8988T (cell line): ENCODE measurements around the gene MYBPC2.

ENCODE experiments used
- DNase-seq: peaks from one replicate; pipeline ENCODE4 v3.0.0; 2011

The MYBPC2 gene

DNA sequence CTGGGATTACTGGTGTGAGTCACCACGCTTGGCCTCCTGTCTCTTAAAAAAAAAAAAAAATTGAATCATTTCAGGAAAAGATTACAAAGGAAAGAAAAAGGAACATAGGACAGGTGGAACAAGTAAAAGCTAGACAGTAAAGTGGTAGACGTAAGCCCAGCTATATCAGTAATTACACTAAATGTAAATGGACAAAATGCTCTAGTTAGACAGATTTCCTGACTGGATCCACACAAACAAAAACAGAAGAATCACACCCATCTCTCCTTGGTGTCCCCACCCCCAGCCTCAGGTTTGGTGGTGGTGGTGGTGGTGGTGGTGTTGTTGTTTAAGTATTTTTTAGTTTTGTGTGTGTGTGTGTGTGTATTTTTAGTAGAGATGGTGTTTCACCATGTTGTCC is 20.3 kb upstream of the MYBPC2 start:
- DNase-seq: no peak

DNA sequence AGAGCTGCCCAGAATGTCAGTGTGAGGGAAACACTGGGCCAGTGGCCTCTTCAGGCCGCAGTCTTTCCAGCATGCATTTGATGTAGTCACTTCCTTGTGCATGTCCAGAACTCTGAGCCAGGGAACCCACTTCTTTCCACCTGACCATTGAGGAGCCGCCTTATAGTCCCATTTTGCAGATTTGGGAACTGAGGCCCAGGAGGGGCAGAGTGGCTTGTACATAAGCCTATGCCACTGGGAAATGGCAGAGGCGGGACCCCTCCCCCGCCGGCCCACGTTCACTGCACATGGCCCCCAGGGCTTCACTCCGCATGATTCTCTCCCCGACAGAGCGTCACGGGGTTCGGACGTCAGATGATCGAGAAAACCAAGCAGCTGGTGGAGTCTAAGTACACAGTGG is 19.6 kb upstream of the MYBPC2 start:
- no peak for DNase-seq

DNA sequence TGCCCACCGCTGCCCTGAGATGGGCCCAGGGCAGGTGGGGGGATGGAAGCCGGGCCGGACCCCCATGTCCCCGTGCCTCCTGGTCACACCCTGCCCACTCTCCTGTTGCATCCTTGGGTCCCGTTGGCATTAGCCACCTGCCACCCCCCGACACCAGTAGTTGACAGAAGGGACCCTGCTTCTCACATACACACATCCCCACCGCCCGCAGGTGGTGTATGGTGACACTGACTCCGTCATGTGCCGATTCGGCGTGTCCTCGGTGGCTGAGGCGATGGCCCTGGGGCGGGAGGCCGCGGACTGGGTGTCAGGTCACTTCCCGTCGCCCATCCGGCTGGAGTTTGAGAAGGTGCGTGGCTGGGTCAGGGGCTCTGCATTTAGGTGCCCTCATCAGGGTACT is 19.2 kb upstream of the MYBPC2 start:
- DNase-seq: no peak

DNA sequence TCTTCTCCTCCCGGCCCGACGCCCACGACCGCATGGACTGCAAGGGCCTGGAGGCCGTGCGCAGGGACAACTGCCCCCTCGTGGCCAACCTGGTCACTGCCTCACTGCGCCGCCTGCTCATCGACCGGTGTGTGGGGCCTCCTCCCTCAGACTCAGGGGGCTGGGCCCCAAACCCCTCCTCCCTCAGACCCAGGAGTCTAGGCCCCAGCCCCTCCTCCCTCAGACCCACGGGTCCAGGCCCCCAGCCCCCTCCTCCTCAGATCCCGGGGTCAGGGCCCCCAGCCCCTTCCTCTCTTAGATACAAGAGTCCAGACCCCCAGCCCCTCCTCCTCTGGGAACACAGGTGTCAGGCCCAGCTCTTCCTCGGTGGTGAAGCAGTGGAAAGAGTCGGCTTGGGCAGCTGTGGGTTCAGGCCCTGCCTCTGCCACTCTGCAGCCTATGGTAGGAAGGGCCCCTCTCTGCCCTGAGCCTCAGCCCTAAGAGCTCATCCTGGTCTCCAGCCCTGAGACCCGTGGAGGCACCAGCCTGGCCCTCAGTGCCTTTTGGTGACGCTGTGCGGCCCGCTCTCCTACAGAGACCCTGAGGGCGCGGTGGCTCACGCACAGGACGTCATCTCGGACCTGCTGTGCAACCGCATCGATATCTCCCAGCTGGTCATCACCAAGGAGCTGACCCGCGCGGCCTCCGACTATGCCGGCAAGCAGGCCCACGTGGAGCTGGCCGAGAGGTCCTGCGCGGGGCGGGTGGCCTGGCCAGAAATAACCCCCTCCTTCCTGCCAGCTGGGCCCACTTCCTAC is 17.6 kb upstream of the MYBPC2 start:
- DNase-seq: peak; percentile 90

DNA sequence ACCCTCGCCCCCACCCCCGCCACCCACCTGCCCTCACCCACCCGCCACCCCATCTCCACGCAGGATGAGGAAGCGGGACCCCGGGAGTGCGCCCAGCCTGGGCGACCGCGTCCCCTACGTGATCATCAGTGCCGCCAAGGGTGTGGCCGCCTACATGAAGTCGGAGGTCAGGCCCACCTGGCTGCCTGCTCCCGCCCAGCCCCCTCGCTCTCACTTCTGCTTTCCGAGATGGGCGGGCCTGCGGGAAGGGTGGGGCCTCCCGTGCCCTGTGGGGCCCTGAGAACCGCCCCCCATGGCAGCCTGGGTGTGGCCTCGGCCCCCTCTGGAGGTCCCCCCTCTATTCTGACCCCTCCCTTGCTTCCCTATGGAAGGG is 17.0 kb upstream of the MYBPC2 start:
- no peak for DNase-seq

GRCh38 chr19:50416034-50416977 is 16.4 kb upstream of the MYBPC2 start:
- DNase-seq: no peak

- no peak for DNase-seq
These were observed 15.3 kb upstream of the MYBPC2 start for GRCh38 chr19:50417111-50418081.

GRCh38 chr19:50418176-50419021 is 14.3 kb upstream of the MYBPC2 start, which contains the start of gene SPIB:
TSS of gene SPIB (plus strand) at chr19:50418938. CDS start at chr19:50418963, 25 bp downstream.
- DNase-seq: no peak

GRCh38 chr19:50419022-50419579 is 13.6 kb upstream of the MYBPC2 start:
- no peak for DNase-seq

DNA sequence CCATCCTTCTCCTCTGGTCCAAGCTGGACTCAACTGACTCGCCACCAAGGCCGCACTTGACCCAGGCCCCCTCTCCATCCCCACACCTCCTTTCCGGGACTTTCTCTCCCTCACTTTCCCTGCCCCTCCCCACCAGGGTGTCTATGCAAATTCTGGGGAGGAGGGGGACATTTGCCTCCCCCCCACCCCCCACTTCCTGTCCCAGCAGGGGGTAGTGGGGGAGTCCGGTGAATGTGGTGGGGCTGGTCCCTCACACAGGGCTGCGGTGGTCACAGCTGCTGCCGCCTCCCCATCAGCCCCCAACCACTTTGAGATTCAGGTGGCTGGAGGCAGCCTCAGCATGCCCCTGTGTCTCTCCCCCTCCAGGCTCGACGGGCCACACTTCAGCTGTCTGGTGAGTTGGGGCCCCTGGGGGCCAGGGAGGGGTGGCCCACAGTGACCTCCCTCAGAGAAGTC is 13.1 kb upstream of the MYBPC2 start:
- DNase-seq: no peak

- DNase-seq: no peak
These were observed 12.6 kb upstream of the MYBPC2 start for GRCh38 chr19:50420127-50420526.

DNA sequence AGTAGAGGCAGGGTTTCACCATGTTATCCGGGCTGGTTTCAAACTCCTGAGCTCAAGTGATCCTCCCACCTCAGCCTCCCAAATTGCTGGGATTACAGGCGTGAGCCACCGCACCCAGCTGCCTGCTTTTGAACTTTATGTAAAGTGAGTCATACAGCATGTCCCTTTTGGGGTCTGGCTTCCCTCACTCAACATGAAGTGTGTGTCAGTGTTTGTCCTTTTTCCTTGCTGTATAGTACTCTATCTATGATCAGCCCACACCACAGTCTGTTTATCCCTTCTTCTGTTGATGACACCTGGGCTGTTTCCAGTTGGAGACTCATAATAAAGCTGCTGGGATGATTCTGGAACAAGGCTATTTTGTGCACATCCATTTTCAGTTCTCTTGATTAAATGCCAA is 11.9 kb upstream of the MYBPC2 start:
- no peak for DNase-seq

DNA sequence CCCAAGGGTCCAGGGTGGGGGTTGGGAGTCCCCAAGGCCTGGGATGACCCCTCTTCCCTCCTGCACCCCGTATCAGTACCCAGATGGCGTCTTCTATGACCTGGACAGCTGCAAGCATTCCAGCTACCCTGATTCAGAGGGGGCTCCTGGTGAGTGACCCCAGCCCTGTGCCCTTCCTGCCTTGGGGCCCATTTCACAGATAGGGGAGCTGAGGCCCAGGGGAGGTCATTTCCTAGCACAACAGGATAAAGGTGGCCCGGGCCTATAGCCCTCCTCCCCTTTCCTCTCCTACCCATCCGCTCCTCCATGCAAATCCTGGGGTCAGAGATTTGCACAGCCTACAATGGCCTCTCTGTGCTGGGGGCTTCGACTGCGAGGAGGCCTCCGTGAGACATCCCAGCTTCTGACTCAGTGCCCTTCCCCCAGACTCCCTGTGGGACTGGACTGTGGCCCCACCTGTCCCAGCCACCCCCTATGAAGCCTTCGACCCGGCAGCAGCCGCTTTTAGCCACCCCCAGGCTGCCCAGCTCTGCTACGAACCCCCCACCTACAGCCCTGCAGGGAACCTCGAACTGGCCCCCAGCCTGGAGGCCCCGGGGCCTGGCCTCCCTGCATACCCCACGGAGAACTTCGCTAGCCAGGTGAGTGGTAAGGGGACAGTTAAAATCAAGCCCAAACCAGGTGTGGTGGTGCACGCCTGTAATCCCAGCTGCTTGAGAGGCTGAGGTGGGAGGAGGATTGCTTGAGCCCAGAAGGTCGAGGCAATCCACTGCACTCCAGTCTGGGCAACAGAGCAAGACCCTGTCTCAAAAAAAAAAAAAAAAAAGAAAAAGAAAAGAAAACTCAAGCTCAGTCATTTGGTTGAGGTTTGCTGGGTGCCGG is 10.1 kb upstream of the MYBPC2 start:
- no peak for DNase-seq

DNA sequence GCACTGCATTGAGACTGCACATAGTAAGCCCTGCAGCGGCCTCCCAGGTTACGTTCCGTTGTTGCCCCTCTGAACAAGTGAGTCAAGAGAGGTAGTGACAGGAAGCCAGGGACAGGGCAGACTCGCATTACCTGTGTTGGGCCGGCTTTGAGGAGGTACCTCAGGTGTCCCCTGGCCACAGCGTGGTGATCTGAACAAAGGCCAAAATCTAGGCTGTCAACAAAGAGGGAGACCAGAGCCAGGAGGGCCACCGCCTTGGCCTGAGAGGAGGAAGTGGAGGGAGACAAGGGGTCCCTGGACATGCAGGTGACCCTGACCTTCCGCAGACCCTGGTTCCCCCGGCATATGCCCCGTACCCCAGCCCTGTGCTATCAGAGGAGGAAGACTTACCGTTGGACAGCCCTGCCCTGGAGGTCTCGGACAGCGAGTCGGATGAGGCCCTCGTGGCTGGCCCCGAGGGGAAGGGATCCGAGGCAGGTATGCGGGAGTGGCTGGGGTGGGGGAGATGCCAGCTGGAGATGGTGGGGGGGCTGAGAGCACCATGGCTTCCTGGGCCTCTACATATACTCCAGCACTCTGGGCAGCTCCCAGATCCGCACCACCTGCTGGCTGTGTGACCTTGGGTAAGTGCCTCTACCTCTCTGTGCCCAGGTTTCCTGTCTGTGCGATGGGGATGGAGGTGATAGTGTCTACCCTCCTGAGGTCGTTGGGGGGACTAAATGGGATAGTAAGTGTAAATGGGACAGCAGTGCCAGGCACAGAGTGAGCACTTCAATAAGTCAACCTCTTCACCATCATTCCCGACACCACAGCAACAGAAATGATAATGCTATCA is 9.2 kb upstream of the MYBPC2 start:
- DNase-seq: no peak

DNA sequence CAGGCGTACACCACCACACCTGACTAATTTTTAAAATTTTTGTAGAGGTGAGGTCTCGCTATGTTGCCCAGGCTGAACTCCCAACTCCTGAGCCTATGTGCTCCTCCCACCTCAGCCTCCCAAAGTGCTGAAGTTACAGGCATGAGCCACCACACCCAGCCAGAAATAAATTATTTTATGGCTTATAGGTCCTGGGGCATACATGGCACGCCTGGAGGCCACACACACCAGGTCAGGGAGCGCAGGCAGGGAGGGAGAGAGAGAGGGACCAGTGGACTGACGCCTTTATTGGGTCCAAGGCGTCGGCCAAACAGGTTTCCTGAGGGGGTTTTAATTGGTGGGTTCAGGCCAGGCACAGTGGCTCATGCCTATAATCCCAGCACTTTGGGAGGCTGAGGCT is 7.1 kb upstream of the MYBPC2 start:
- DNase-seq: no peak

DNA sequence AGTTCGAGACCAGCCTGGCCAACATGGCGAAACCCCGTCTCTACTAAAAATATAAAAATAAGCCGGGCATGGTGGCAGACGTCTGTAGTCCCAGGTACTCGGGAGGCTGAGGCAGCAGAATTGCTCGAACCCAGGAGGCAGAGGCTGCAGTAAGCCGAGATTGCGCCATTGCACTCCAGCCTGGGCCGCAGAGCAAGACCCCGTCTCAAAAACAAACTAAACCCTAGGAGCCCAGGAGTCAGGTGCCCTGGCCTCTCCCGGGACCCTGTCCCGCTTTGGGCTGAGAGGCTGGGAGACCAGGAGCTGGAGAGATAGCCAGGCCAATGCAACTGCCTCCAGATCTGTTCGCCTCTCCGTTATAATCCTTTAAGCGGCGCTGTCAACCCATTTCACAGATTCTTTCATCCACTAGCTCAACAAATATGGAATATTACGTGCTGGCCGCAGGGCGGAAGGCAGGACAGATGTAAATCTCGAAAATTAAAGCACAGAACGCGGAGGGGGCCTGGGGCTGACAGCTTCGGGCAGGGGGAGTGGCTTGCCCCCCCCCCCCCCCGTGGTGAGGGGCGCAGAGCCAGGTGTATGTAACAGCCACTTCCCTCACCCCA is 5.3 kb upstream of the MYBPC2 start:
- no peak for DNase-seq

- DNase-seq: no peak
These were observed 4.7 kb upstream of the MYBPC2 start for GRCh38 chr19:50427997-50428425.

- DNase-seq: no peak
These were observed 3.8 kb upstream of the MYBPC2 start for GRCh38 chr19:50428772-50429463.
